ENCODE data around the gene ITGBL1.

ITGBL1 gene, protein sequence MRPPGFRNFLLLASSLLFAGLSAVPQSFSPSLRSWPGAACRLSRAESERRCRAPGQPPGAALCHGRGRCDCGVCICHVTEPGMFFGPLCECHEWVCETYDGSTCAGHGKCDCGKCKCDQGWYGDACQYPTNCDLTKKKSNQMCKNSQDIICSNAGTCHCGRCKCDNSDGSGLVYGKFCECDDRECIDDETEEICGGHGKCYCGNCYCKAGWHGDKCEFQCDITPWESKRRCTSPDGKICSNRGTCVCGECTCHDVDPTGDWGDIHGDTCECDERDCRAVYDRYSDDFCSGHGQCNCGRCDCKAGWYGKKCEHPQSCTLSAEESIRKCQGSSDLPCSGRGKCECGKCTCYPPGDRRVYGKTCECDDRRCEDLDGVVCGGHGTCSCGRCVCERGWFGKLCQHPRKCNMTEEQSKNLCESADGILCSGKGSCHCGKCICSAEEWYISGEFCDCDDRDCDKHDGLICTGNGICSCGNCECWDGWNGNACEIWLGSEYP

DNA sequence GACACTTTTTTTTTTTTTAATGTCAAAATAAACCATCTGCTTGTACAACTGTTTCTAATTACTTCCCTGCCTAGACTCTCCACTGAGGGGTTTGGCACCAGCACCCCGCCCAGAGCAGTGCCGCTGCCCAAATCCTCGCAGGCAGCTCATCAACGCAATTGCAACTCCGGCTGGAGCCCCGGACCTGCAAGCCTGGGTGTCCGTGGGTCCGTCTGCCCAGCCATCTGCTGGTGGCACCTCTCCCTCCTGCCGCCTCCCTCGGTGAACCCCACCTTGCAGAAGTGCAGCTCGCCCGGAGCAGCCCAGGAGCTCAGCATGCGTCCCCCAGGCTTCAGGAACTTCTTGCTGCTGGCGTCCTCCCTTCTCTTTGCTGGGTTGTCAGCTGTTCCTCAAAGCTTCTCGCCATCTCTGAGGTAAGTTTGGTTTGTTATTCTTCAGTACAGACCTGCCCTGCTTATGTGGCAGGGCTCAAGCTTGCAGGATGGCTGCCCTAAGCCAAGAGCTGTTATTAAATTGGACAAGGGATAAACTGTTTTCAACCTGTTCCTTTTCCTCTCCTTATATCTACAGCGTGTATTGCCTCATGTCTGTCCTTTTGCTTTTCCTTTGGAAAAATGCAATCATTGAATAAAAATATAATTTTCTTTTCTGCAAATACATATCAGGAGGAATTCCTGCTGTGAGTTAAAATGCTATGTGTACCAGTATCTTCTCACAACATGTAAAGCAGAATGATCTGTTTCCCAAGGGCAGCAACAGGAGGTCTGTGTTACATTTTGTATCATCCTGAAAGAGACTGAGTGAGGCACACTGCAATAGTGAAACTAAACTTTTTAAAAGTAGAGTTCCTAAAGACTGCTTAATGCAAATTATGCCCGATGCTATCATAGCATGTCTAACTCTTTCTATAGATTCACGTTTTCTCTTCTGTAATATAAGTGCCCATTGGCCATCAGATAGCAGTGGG, at the start of gene ITGBL1:
Gene ITGBL1 (plus strand): TSS at position 157 of the 967 bp plus-strand sequence. CDS start 159 bp downstream, at position 316.
- Histone ChIP-seq H3K27ac (no peak within 1 kb of the TSS), H3K4me3 (ENCODE audit: low read depth in 1 of 2, low read length in 1 of 2) (no peak within 1 kb of the TSS)

DNA sequence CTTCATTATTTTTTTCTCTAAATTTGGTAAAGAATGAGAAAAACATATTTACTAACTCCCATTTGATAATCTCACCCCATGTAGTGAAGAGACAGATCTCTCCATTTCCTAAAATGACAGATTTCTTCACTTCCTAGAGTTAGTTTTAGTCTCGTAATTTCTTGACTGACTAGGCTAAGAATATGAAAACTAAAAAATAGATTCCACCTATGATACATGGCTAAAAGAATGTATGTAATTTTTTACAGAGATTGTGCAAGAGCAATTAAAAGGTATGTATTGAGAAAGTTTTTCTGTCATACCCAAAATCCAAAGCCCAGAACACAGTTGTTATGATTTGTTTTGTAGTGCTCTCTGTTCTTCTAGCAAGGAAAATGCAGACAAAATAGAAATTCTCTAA, 45.7 kb upstream of the ITGBL1 start:
- Histone ChIP-seq H3K4me3 (ENCODE audit: low read depth in 1 of 2, low read length in 1 of 2) (no peak overlapping the region), H3K4me1 (ENCODE audit: control insufficient read depth in 1 of 2, insufficient read depth in 1 of 2, low read depth in 1 of 2, low read length in 1 of 2) (no peaks in the 10 kb centered on the region), H3K27me3 (no peaks in the 10 kb centered on the region), H3K9me3 (no peaks in the 10 kb centered on the region), H3K27ac (no peak overlapping the region), H3K36me3 (no peaks in the 10 kb centered on the region)
- TF ChIP-seq CTCF (IDR thresholded peaks at IDR 0.05), result no peak

More for the DNA sequence above, at the start of gene ITGBL1:
- Histone ChIP-seq H3K9me3 (no peaks in the 10 kb centered on the region), H3K4me1 (ENCODE audit: control insufficient read depth in 1 of 2, insufficient read depth in 1 of 2, low read depth in 1 of 2, low read length in 1 of 2) (no peaks in the 10 kb centered on the region), H3K36me3 (no peaks in the 10 kb centered on the region), H3K27me3 (peaks cover 37% of the 10 kb centered on the region)
- TF ChIP-seq CTCF (IDR thresholded peaks at IDR 0.05), result no peak

DNA sequence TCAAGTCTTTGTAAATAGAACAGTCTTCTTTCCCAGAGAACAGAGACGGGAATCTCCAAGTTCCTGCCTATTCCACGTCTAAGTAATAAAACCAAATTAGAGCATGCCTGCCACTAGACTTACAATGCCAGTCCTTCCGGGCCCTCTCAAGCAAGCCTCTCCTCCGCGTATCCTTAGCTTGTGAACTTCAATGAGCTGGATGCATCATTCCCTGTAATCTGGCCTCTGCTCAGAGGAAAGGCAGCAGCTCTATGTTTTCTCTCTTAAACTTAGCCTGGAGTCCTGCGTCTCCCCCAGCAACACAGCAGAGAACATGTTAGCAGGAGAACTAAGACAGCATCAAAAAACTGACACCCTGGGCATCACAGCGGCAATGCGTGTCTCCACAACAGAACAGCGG, 44.3 kb upstream of the ITGBL1 start:
- H3K4me3 ChIP-seq (ENCODE audit: low read depth in 1 of 2, low read length in 1 of 2), result no peak overlapping the region
- no peaks in the 10 kb centered on the region for H3K9me3 ChIP-seq
- no peak overlapping the region for H3K27ac ChIP-seq
- TF ChIP-seq CTCF (IDR thresholded peaks at IDR 0.05), result no peak
- H3K4me1 ChIP-seq (ENCODE audit: control insufficient read depth in 1 of 2, insufficient read depth in 1 of 2, low read depth in 1 of 2, low read length in 1 of 2), result no peaks in the 10 kb centered on the region
- H3K27me3 ChIP-seq, result no peaks in the 10 kb centered on the region
- H3K36me3 ChIP-seq, result no peaks in the 10 kb centered on the region

DNA sequence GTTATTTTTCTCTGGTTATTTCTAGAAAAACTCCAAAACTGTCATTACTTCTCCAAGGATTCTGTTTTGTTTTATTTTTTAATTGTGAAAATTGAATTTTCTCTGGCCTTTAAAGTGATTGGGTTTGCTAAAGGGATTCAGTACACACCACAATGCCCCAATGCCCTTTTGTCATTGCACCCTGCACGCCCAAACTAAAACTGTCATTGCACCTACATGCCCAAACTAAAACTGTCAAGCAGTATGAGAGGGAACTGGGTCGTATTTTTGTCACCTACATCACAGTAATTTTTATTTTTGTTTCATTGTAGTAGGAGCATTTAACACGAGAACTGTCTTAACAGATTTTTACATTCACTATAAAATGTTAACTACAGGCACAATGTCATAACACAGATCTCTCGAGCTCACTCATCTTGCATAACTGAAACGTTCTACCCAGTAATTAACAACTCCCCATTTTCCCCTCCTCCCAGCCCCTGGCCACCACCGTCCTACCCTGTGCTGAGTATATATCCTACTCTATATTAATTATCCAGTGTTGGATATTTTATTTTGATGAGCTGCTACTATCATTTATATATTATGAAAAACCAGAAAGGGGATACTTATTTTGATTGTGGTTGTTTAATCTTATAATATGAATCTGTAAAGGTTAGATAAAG, 43.4 kb upstream of the ITGBL1 start:
- no peaks in the 10 kb centered on the region for H3K36me3 ChIP-seq
- no peaks in the 10 kb centered on the region for H3K9me3 ChIP-seq
- H3K27me3 ChIP-seq, result peaks cover 7% of the 10 kb centered on the region
- H3K4me3 ChIP-seq (ENCODE audit: low read depth in 1 of 2, low read length in 1 of 2), result no peak overlapping the region
- H3K4me1 ChIP-seq (ENCODE audit: control insufficient read depth in 1 of 2, insufficient read depth in 1 of 2, low read depth in 1 of 2, low read length in 1 of 2), result no peaks in the 10 kb centered on the region
- H3K27ac ChIP-seq, result no peak overlapping the region
- no peak for TF ChIP-seq CTCF (IDR thresholded peaks at IDR 0.05)

- no peaks in the 10 kb centered on the region for H3K36me3 ChIP-seq
- no peaks in the 10 kb centered on the region for H3K4me1 ChIP-seq (ENCODE audit: control insufficient read depth in 1 of 2, insufficient read depth in 1 of 2, low read depth in 1 of 2, low read length in 1 of 2)
- H3K9me3 ChIP-seq, result no peaks in the 10 kb centered on the region
- peaks cover 36% of the 10 kb centered on the region for H3K27me3 ChIP-seq
- TF ChIP-seq CTCF (IDR thresholded peaks at IDR 0.05), result no peak
- H3K27ac ChIP-seq, result no peak overlapping the region
- H3K4me3 ChIP-seq (ENCODE audit: low read depth in 1 of 2, low read length in 1 of 2), result no peak overlapping the region
Measured at GRCh38 chr13:101412076-101412475, 40.4 kb upstream of the ITGBL1 start.

Data from neutrophil (primary cell).